Bone marrow (tissue), 2 donors: ENCODE data around the gene IQSEC3.
"Not testable (repeated sequence)": the region's sequence is repeated elsewhere in the genome, so short reads cannot be mapped to it uniquely, and the experiment has no call there.

Experiments used
- DNase-seq, 2 donors: peaks; one replicate each; lab custom pipeline; 2025; lab: John Stamatoyannopoulos, UW

IQSEC3 gene

GRCh38 chr12:66428-66781 lies at the start of gene IQSEC3:
Gene IQSEC3, plus strand, starts transcription at chr12:66767. Its CDS starts 116 bp downstream, at chr12:66883.
- not testable (repeated sequence) for DNase-seq

- not testable (repeated sequence) for DNase-seq
These were observed 48.9 kb upstream of the IQSEC3 start for GRCh38 chr12:17370-18340.

- DNase-seq = not testable (repeated sequence)
These were observed 47.6 kb upstream of the IQSEC3 start for GRCh38 chr12:18821-19567.

- DNase-seq = not testable (repeated sequence)
These were observed 46.7 kb upstream of the IQSEC3 start for GRCh38 chr12:19906-20305.

- no peak for DNase-seq
These were observed 45.8 kb upstream of the IQSEC3 start for GRCh38 chr12:20757-21156.

- DNase-seq = no peak
These were observed 45.0 kb upstream of the IQSEC3 start for GRCh38 chr12:21301-22189.

- DNase-seq = no peak
These were observed 44.4 kb upstream of the IQSEC3 start for GRCh38 chr12:22190-22529.

GRCh38 chr12:22530-23201 lies 43.9 kb upstream of the IQSEC3 start:
- DNase-seq = no peak

- not testable (repeated sequence) for DNase-seq
These were observed 38.7 kb upstream of the IQSEC3 start for GRCh38 chr12:27904-28303.

GRCh38 chr12:38775-39174 lies 27.8 kb upstream of the IQSEC3 start:
- not testable (repeated sequence) for DNase-seq

GRCh38 chr12:39555-40265 lies 26.9 kb upstream of the IQSEC3 start:
- DNase-seq = not testable (repeated sequence)

- not testable (repeated sequence) for DNase-seq
These were observed 22.2 kb upstream of the IQSEC3 start for GRCh38 chr12:44352-44751.

GRCh38 chr12:45235-45990 lies 21.2 kb upstream of the IQSEC3 start:
- not testable (repeated sequence) for DNase-seq

- not testable (repeated sequence) for DNase-seq
These were observed 20.6 kb upstream of the IQSEC3 start for GRCh38 chr12:45991-46358.

- not testable (repeated sequence) for DNase-seq
These were observed 20.0 kb upstream of the IQSEC3 start for GRCh38 chr12:46542-46941.

GRCh38 chr12:47699-48226 lies 18.8 kb upstream of the IQSEC3 start:
- DNase-seq = not testable (repeated sequence)

- not testable (repeated sequence) for DNase-seq
These were observed 17.4 kb upstream of the IQSEC3 start for GRCh38 chr12:49149-49548.

GRCh38 chr12:51087-51486 lies 15.5 kb upstream of the IQSEC3 start:
- DNase-seq = not testable (repeated sequence)

GRCh38 chr12:51962-52361 lies 14.6 kb upstream of the IQSEC3 start:
- not testable (repeated sequence) for DNase-seq
